HG03045 (cell line): ENCODE measurements around the gene KRT37.
"Not testable (repeated sequence)": the region's sequence is repeated elsewhere in the genome, so short reads cannot be mapped to it uniquely, and the experiment has no call there.

ENCODE experiments used
- ATAC-seq: cut with Tn5 transposase; IDR thresholded peaks from one replicate; pipeline ENCODE4 v1.9.1; 2021; ENCODE audit warnings: mild to moderate bottlenecking, moderate library complexity; ENCODE audit not compliant: unreplicated experiment

Gene KRT37

DNA sequence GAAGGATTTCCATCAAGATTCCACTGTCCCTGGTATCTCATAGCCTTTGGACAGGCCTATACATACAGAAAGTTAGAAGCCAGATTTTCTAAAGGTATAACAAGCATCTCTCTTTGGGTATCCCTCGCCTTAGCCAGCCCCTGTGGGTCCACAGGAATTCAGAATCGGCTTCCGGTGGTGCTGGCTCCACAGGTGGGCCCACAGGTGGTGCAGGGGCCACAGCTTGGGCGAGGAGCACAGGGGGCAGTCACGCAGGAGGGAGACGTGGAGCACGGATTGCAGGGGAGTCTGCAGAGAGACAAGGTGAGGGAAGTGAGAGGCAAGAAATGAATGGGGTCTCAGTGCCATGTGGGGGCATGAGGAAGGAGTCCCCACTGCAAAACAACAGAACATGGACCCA is 12.9 kb upstream of the KRT37 start:
- no peak for ATAC-seq

DNA sequence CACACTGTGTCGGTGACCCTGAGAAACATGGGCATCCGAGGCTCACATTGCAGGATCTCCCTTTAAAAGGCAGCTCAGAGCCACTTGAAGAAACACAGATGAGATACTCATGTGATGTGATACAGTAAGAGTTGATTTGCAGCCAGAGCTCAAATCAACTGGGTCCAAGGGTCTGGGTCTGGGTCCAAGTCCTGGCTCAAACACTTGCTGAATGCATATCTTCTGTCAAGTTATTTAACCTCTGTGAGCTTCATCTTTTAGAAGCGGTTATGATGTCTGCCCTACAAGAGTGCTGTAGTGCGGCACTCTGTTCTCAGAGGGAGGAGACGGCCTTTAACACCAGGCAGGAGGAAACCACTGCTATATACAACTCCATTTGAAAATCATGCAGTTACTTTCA is 10.0 kb upstream of the KRT37 start:
- no peak for ATAC-seq

DNA sequence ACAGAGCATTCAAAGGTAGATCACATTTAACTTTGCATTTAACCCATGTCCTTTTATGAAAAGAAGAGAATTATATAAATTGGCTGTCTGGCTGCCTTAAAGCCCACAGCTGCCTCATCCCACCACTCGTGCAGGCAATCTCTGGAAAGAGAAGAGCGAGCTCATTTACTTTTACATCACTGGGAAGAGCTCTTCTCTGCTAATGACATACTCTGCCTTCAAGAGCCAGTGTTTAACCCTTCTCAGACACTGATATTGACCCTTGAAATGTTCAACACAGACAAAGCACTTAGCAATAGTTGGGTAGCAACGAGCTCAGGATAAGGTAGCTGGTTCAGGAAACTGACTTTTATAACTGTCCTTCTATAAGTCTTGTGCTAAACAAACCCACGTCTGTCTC is 9.6 kb upstream of the KRT37 start:
- ATAC-seq, result no peak

DNA sequence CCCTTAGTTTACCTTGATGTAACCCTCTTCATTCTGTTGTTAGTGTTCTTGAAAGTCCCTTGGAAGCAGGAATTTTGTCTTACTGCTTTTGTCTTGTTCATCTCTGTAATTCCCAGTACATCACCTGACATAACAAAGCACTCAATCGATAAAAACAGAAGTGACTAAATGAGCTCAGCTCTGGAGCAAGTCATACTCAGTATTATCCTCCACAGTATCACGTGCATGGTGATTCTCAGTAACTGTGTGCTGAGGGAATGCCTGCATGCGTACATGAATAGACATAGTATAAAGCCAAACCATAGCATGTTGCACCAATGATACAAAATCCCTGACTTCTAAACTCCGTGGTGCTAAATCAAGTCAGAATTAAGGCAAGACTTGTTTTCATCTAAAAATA is 9.2 kb upstream of the KRT37 start:
- no peak for ATAC-seq

DNA sequence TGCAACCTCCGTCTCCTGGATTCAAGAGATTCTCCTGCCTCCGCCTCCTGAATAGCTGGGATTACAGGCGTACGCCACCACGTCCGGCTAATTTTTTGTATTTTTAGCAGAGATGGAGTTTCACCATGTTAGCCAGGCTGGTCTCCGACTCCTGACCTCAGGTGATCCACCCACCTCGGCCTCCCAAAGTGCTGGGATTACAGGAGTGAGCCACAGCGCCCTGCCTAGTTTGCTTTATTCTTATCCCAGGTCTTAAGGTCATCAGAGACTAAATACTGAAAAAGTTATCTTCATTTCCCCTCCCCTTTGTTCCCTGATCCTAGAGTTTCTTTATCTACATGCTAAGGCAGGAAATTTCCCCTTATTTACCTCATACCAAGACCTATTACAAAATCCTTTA is 6.0 kb upstream of the KRT37 start:
- not testable (repeated sequence) for ATAC-seq

DNA sequence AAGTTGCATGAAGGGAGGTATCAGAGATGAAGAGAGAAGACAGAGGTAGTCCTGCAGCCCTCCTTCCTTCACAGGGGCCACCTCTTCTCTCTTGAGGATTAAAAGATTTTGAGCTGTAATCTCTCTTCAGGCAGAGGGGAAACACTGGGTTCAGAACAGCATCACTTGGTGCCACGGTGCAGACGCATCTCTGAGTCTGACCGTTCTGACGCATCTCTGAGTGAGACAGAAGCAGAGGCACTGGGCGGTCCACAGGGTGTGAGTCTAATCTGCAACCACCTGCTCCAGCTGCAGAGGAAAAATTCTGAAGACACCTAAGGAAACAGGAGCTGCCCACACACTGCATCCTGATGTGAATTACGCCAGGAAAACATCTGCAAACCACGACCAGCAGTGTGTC is 5.3 kb upstream of the KRT37 start:
- ATAC-seq, result no peak

DNA sequence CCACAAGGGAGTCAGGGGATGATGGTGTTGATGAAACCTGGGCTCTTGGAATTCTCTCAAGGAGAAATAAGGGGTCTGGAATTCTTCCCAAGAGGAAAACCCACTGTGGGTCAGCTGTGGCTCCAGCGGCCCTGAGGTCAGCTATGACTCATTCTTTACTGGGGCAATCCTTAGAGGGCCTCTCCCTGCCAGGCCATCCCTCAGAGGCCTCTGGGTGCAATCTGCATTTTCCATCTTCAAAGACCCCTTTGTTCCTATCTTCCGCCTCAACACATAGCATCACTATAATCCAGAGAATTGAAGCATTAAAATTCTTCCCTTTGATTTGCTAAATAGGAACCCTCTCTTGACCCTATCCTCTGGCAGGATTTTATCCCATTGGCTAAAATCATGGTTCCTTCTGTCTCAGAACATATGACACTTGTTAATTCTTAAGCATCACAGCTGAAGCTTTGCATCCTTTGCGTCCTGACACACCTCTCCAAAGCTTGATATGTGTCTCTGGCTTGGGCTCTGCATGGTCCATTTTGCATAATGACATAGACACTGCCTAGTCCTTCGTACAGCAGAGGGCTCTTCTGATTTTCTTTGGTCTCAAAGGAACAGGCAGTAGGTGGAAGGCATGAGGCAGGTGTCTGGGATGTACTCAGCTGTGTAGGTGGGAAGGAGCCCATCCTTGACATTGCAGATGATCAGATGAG is 4.4 kb upstream of the KRT37 start:
- no peak for ATAC-seq

DNA sequence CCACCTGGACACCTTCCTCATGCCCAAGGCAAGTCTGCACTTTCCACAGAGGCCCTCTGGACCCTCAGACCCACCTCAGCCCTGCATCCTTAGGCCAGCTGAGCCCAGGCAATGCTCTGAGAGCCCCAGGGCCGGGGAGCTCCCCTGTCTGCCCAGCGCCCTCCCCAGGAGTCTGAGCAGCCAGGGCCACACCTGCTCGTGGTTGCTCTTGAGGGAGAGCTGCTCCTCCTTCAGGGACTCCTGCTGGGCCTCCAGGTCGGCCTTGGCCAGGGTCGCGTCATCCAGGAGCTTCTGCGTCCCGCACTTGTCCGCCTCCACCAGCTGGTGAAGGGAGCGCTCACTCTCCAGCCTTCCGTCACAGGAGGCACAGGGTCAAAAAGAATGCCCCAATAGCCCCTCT is 1.8 kb downstream of the KRT37 start:
- not testable (repeated sequence) for ATAC-seq

DNA sequence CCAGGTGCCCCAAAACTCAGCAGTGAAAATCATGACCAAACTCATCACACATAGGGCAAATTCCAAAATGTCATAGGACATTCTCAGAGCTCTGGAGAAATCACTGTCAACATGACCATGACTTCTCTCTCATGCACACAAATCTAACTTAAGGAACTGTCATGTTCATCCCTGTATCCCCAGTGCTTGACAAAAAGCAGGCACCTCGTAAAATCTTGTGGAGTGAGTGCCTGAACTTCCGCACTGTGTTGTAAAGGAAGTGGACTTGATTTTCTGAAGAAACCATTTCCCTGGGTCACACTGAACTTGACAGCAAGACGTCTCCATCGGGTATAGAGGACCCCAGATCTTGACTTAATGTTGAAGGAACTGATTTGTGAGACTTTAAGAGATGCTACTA is 2.8 kb downstream of the KRT37 start:
- no peak for ATAC-seq

DNA sequence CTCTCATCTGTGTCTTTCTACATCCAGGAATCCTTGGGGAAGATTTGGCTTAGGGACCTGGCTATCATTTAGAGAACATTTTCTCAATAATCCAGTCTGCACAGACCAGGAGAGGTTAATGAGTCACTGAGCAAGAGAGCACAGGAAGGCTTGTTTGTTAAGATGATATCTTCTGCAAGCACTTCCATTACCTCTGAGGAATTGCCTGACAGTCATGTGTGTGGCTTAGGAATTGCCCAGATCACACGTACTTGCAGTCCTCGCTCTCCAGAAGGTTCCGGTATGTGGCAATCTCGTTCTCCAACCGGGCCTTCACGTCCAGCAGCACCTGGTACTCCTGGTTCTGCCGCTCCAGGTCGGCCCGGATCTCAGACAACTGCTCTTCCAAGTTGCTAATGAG is 3.3 kb downstream of the KRT37 start:
- ATAC-seq, result no peak

DNA sequence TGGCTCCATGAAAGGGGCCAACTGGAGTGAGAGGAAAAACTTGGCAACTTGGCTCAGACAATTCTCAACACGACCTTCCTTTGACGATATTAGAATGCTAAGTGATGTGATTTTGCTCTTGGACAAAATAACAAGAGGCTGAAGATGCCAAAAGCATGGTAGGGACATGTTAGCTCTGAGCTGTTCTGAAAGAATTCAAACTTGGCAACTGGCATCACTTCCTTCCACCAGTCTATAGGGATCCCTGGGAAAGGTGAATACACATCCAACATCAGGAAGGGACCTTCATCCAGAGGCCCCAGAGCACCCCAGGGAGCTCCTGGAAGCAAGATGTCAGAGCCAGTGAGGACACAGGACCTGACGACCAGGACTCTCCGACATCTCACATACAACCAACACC is 4.3 kb downstream of the KRT37 start:
- no peak for ATAC-seq

DNA sequence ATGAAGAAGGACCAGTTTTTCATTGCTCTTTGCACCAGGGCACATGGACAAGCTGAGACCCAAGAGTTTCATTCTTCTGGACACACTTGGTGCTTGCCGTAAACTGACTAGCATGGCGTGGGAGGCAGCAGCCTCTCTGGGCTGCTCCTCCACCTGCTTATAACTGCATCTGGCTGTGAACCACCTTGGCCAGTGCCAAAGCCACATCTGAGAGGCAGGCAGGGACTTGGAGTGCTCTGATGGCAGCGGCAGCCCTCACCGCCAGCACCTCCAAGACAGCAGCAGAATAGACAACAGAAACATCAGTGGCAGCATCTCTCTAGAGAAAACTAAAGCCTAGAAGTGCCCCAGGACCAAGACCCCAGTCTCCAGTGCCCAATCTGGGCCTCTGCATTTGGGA is 4.7 kb downstream of the KRT37 start:
- ATAC-seq, result no peak

DNA sequence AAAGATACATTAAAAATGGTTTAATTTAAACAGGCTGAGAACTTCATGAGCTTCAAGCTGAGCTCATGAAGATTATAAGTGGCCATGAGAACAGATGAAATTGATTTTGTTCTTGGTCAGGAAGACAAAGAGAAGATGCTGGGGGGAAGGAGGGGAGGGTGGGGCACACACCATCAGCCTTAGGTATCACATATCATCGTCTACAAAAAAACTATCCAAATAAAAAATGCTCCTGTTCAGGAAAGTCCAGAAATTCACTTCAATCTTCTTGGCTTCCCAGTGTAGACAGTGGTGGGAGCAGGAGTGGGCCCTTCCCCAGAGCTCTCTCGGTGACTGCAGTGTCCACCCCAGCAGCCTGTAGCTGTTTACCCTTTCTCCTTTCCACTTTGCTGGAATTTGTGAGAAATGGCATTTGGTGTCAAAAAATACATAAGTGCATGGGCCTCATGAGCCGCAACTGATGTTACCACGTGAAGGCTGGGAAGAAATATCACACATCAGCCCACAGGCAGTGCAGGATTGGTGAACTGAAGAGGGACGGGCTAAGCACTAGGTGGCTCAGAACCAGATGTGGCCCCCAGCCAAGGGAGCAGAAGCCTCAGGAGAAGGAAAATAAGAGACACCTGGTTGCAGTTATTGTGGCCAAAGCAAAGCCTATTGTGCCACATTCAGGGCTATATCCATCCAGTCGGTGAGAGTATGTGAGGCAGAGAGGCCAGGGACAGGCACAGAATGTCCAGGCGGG is 6.1 kb downstream of the KRT37 start:
- ATAC-seq, result no peak

DNA sequence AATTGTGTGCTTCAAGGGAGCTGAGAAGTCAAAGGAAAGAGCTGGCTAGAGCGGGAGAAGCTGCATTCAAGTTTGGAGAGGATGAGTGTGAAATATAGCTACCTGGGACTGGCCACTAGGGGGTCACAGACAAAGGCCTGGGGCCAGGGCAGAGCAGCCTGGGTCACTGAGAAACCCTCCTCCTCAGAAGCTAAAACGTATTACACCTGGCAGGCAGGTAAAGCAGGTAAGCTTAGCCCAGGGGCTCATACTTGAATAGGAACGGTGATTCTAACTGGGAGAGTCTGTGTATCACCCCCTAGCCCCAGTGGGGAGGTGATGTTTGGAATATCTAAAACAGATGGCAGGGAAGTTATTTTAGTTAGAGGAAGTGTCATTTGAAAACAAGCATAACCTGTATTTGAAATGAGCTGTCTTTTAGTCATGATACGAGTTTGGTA is 6.8 kb downstream of the KRT37 start:
- no peak for ATAC-seq

DNA sequence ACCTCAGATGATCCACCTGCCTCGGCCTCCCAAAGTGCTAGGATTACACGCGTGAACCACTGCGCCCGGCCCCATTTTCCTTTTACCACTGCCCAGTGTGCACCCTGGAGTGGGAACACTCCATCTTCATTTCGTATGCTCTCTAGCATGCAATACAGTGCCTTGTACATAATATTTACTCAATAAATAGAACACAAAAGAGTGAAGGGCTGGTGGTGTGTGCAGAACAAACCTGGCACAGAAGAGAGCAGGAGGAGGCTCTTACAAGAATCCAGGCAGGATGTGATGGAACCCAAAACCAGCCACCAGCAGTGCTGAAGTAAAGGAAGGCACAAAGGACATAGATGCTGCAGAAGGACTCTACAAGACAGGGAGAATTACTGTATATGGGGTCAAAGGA is 7.3 kb downstream of the KRT37 start:
- no peak for ATAC-seq

DNA sequence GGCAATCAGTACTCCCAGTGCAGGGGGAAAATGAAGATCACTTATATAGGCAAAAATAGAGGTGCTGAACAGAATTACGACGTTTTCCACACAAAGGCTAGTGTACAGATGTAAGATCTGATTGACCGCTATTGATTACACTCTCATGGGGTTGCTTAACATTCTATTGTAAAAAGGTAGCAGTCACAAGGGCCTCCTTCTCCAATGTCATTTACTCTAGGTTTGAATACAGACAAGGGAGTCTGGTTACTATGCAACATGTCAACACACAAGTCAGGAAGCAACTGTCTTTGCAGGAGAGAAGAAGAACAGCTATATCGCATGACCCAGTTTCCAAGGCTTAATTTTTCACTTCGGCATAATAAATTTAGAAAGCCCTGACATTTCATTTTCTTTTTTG is 7.9 kb downstream of the KRT37 start:
- no peak for ATAC-seq

DNA sequence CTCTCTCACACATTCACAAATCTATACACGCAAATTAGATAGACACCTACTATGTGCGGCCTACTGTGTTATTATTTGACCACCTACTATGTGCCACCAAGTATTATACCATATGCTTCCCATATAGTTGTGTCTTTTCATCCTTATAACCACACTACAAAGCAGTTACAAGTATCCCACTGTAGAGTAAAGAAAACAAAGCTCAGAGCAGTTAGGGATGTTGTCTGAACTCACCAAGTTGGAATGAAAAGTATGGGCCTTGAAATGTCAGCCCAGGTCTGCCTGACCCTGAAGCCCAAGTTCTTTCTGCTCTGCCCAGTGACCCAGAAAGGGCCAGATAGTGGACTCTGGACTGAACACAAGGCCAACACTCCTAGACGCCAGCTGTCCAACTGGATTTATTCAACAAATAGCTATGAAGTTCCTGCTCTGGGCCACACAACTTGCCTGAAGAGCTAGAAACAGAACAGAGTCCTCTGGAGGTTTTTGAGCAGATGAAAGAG is 8.5 kb downstream of the KRT37 start:
- ATAC-seq, result no peak

DNA sequence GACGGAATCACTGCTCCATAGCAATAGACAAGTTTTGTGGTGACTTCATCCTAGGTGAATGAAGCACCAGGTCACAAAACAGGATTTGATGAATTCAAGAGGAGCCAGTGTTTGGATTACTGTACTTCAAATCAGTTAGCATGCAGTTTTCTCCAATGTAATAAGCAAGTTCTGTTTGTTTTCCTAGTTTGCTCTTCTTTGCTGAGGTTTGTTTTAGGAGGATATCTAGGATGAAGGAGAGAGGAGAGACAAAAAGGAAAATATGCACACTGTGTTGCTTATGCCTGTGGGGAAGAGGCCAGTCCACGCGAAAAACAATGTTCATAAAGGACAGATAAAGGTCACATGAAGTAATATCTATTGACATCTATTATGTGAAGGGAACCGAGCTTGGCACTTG is 9.0 kb downstream of the KRT37 start:
- no peak for ATAC-seq

DNA sequence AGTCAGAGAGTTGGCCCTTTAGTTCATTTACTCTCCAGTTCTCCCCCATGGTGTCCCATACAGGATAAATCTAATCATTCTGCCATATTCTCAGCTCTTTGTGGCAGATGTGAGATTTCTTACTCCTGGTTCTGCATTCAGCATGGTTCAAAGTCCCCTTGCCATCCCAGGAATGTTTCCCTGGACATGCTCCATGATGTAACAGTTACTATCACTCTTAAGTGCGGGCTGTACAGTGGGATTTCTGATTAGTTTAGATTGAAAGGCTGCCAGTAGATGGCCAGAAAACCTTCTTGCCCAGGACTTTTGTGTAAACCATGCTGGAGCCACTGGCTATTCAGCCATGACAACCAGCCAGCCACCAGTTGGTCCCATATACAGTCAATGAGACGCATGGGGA is 10.4 kb downstream of the KRT37 start:
- no peak for ATAC-seq

DNA sequence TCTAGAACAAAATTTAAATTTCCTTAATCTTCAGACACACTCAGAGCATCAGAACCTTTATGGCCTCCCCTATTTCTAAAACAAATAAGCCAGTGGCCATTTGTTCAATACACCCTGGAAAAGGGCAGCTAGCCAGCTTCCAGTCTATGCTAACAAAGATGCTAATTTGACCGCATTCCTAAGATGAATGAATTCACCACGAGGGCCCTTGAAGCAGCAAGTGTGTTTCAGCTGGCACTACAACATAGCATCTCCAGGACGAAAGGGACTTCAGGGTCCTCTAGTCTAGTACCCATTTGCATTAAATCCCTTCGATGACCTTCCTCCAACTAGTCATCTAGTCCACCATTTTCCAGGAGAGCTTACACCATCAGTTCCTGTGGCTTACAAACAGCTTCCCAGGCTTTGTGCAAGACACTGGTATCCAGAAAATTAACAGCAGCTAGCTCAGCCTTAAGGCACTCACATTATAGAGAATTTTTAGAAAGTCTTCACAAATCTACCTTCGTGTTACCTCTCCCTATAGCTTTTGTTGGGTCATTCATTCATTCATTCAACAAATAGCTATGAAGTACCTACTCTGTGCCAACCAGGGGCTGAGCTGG is 10.9 kb downstream of the KRT37 start:
- ATAC-seq, result no peak

DNA sequence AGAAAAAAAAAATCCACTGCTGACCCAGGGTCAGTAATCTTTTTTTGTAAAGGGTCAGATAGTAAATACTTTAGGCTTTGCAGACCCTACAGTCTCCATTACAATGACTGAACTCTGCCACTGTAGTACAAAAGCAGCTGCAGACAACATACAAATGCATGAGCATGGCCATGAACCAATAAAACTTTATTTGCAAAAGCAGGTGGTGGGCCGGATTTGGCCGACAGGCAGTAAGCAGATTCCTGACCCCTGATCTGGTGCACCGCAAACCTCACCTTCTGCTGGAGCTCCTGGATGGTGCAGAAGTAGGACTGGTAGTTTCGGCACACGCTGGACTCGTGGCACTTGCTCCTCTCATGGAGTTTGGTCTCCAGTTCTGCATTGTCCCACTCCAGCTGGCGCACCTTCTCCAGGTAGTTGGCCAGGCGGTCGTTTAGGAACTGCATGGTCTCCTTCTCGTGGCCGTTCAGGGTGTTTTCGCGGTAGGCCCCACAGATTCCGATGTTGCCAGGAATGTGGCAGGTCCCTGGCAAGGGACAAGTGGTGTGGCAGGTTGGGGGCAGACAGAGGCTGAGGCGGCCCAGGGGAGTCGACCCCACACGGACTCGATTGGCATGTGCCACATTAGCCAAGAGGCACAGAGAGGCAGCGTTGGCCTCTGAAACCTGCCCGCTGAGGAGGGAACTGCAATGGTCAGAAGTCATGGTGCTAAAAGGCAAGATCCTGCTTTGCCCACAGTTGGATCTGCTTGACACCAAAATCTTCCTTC is 13.1 kb downstream of the KRT37 start:
- ATAC-seq, result no peak
